Transverse colon (tissue), 4 donors: ENCODE data around the gene TMEM253. TPM values are rescaled to one million over a fixed set of nuclear protein-coding genes. Genes with fewer than 3 reads are reported as not detected.

Source experiments
- DNase-seq: peaks from one replicate; pipeline ENCODE4 v3.0.0-alpha.2; 2019
- H3K27ac ChIP-seq, 4 donors: fragments of 200-600 bp; sonication (generic); 2 replicates each; pipeline ENCODE4 v1.5.1; 2016 to 2018; ENCODE audit warnings: inconsistent platforms in 4 of 4
- H3K27me3 ChIP-seq: fragments of 200-600 bp; sonication (generic); 2 replicates; pipeline ENCODE4 v1.5.1; 2017; ENCODE audit warnings: inconsistent platforms
- H3K36me3 ChIP-seq, 4 donors: fragments of 200-600 bp; sonication (generic); 2 replicates each; pipeline ENCODE4 v1.5.1; 2017 to 2019; ENCODE audit warnings: inconsistent platforms in 4 of 4
- H3K4me1 ChIP-seq, 4 donors: fragments of 200-600 bp; sonication (generic); 2 replicates each; pipeline ENCODE4 v1.5.1; 2017 to 2020; ENCODE audit warnings: inconsistent platforms in 4 of 4
- H3K4me3 ChIP-seq, 4 donors: fragments of 200-600 bp; sonication (generic); 1 replicate in 1 of 4; 2 replicates in 3 of 4; pipeline versions ENCODE4 v1.5.1 to v1.6.1; 2017 to 2019; ENCODE audit warnings: inconsistent platforms in 4 of 4
- H3K9me3 ChIP-seq, 2 donors: fragments of 200-600 bp; sonication (generic); 2 replicates each; pipeline ENCODE4 v1.5.1; 2017 to 2019; ENCODE audit warnings: inconsistent platforms in 2 of 2
- EP300 ChIP-seq: sonication (generic); formaldehyde crosslinking; IDR thresholded peaks from one replicate; pipeline ENCODE4 v1.6.1; 2017; ENCODE audit warnings: antibody characterized with exemption, low read depth
- POLR2A ChIP-seq: fragments of 450-650 bp; IDR thresholded peaks from one replicate; pipeline ENCODE4 v1.6.1; 2016; ENCODE audit warnings: antibody characterized with exemption, mild to moderate bottlenecking, moderate library complexity
- POLR2AphosphoS5 ChIP-seq, 3 donors: sonication (generic); formaldehyde crosslinking; IDR thresholded peaks; one replicate each; pipeline ENCODE4 v1.6.1; 2016; ENCODE audit warnings: antibody characterized with exemption in 3 of 3
- WGBS, 2 donors: methylation state at CpG; one replicate each; pipeline ENCODE4 v1.1.5; 2018; ENCODE audit warnings: low coverage in 1 of 2; 5-methylcytosine and 5-hydroxymethylcytosine counted together
- in situ Hi-C, 4 donors: fragments of 200-750 bp; cut with MboI; loops; one replicate each; pipeline versions ENCODE4 v1.15.0 to v1.15.1; 2017; ENCODE audit warnings: low sequenced_read_pairs in 3 of 4, low pct_ligation_motif_present in 1 of 4, low pct_unique_long_range_greater_than_20kb in 1 of 4
- intact Hi-C: fragments of 100-400 bp; cut with DNase I; formaldehyde crosslinking; loops from one replicate; pipeline ENCODE4 v1.15.1; 2023; ENCODE audit warnings: low total_unique reads
- total RNA-seq, 4 donors: library from RNA; depleted of rRNA; stranded (reverse); fragments of >200 nt; gene quantifications; one replicate each; pipeline ENCODE4 v1.1.0, GENCODE V29; 2016
- TF ChIP-seq, protein P1 (sequence below), 5 experiments: fragments of 200-600 bp in 3 of 5; fragments of 450-650 bp in 2 of 5; sonication (generic) in 3 of 5; IDR thresholded peaks; 1 replicate in 2 of 5; 2 replicates in 3 of 5; pipeline ENCODE4 v1.5.1; 2016 to 2017; ENCODE audit warnings: antibody characterized with exemption in 5 of 5, inconsistent platforms in 3 of 5, mild to moderate bottlenecking in 2 of 5, moderate library complexity in 1 of 5

Gene TMEM253
- total RNA-seq, 4 donors from 2014 or later, result 13.1 to 63.7 (median 41.9) TPM

DNA sequence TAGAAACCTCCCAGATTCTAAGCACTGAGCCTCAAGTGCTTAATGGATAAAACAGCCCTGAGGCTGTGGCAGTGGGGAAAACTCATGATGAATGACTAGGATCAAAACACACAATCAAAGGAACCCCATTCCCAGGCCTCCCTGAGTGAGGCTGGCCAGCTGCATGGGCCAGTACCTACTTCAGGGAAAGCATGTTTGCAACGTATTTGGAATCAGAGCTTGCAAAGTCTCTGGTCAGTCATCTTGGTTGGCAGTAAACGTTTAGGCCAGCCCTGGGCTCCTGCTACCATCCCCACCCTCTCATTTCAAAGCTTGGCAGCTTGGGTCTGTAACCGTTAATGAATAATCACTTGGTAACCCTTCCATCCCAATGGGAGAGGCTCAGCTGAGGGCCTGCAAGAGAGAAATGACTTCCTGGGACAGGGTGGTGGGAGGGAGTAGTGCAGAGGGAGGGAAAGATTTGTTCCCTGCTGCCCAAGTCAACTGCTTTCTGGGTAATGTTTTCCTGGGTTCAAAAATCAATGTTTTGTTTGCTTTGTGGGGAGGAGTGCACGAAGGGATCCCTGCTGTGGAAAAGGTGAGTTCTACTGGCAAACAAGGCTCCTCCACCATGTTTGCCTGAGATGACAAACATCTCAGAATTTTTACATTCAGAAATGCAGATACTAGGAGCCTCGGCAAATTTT lies 45.3 kb upstream of the TMEM253 start:
- no peaks in the 10 kb centered on the region for H3K36me3 ChIP-seq
- 41% methylated on average over 5 of the region's 5 CpGs; no CpG with 5 or more reads in 1 of the 2 donors for WGBS, 2 donors
- in situ Hi-C loops (no loop called here), intact Hi-C loops (no loop called here)
- H3K27me3 ChIP-seq, result no peaks in the 10 kb centered on the region
- peak overlapping the region; percentile 72 to 80 (median 78) for H3K27ac ChIP-seq
- H3K9me3 ChIP-seq, result no peaks in the 10 kb centered on the region
- H3K4me3 ChIP-seq, result no peak overlapping the region
- TF ChIP-seq POLR2AphosphoS5 (IDR thresholded peaks at IDR 0.05), result peak in 1 of 3 donors; percentile 55
- TF ChIP-seq POLR2A, result peak; percentile 20
- TF ChIP-seq EP300, result no peak
- TF ChIP-seq, protein P1, sequence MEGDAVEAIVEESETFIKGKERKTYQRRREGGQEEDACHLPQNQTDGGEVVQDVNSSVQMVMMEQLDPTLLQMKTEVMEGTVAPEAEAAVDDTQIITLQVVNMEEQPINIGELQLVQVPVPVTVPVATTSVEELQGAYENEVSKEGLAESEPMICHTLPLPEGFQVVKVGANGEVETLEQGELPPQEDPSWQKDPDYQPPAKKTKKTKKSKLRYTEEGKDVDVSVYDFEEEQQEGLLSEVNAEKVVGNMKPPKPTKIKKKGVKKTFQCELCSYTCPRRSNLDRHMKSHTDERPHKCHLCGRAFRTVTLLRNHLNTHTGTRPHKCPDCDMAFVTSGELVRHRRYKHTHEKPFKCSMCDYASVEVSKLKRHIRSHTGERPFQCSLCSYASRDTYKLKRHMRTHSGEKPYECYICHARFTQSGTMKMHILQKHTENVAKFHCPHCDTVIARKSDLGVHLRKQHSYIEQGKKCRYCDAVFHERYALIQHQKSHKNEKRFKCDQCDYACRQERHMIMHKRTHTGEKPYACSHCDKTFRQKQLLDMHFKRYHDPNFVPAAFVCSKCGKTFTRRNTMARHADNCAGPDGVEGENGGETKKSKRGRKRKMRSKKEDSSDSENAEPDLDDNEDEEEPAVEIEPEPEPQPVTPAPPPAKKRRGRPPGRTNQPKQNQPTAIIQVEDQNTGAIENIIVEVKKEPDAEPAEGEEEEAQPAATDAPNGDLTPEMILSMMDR (IDR thresholded peaks at IDR 0.05), result peak in 2 of 5 experiments; percentile 37 to 54
- peak; percentile 67 for DNase-seq
- H3K4me1 ChIP-seq, result peaks cover 0 to 44% (median 22%) of the 10 kb centered on the region in 4 donors

DNA sequence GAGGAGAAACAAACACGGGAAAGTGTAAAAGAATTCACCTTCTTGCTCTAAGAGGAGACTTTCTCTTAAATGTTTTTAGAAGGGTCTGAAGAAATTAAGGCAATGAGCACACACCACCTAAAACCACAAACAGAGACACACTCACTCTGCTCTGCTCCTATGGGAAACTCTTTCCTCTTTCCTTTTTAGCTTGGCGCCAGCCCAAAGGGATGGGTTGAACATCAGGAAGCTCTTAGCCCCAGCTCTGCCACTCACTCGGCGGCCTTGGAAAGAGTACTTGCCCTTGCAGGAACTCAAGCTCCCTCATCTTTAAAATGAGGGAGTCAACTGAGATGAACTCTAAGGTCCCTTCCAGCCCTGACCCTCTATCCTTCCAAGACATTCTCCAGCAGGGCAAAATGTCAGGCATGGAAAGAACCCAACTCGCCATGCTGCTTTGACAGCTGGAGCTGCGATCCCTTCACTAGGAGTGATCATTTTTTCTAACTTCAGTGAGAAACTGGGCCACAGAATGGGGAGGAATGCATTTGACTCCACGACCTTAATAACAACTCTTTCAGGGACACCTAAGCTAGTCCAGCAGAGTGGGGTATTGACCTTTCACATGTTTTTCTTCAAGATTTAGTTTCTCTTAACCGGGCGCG lies 44.2 kb upstream of the TMEM253 start:
- in situ Hi-C loops, result no loop called here

DNA sequence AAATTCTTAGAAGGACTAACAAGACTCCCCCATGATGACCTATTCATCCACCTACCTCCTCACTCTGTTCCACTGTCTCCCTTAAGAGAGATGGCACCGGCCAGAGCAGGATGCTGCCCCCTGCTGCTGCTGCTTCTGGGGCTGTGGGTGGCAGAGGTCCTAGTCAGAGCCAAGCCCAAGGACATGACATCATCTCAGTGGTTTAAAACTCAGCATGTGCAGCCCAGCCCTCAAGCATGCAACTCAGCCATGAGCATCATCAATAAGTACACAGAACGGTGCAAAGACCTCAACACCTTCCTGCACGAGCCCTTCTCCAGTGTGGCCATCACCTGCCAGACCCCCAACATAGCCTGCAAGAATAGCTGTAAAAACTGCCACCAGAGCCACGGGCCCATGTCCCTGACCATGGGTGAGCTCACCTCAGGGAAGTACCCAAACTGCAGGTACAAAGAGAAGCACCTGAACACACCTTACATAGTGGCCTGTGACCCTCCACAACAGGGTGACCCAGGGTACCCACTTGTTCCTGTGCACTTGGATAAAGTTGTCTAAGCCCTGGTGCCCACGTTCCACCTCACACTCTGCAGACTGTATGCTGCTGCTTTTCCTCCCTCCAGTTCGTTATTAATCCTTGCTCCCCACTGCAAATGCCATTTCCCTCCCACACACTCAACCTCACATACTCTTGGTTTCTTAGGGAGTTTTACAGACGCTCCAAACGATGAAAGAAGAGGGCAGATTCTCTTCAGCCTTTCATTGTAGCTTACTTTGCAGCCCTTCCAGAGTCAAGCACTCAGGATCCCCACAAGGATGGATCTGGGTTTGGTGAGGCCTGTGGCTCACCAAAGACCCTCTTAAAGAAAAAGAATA lies 42.8 kb upstream of the TMEM253 start, which contains the start of gene RNASE8:
TSS of gene RNASE8 (plus strand) at position 20 of the 873 bp plus-strand sequence. CDS start at position 91, 71 bp downstream.
- no peaks in the 10 kb centered on the region for H3K27me3 ChIP-seq
- H3K4me3 ChIP-seq, result no peak within 1 kb of the TSS
- TF ChIP-seq, protein P1 (IDR thresholded peaks at IDR 0.05), result no peak
- no peak for TF ChIP-seq EP300
- TF ChIP-seq POLR2AphosphoS5 (IDR thresholded peaks at IDR 0.05), result no peak
- TF ChIP-seq POLR2A, result no peak
- 40 to 69% methylated on average over 5 to 8 of the region's 8 CpGs for WGBS, 2 donors
- peak within 1 kb of the TSS; percentile 72 to 80 (median 78) for H3K27ac ChIP-seq
- no peaks in the 10 kb centered on the region for H3K9me3 ChIP-seq
- no peak for DNase-seq
- H3K4me1 ChIP-seq, result peaks cover 0 to 57% (median 25%) of the 10 kb centered on the region in 4 donors
- intact Hi-C loops, result no loop called here
- H3K36me3 ChIP-seq, result no peaks in the 10 kb centered on the region
- in situ Hi-C loops, result no loop called here

More for the DNA sequence above, 44.2 kb upstream of the TMEM253 start:
- 32 to 64% methylated on average over 3 to 10 of the region's 10 CpGs for WGBS, 2 donors
- TF ChIP-seq, protein P1 (IDR thresholded peaks at IDR 0.05), result no peak
- peak in 2 of 3 donors; percentile 35 to 38 for TF ChIP-seq POLR2AphosphoS5 (IDR thresholded peaks at IDR 0.05)
- peaks cover 0 to 50% (median 22%) of the 10 kb centered on the region in 4 donors for H3K4me1 ChIP-seq
- H3K36me3 ChIP-seq, result no peaks in the 10 kb centered on the region
- peak overlapping the region; percentile 72 to 80 (median 78) for H3K27ac ChIP-seq
- peak; percentile 85 for DNase-seq
- no peaks in the 10 kb centered on the region for H3K27me3 ChIP-seq
- H3K4me3 ChIP-seq, result no peak overlapping the region
- intact Hi-C loops, result no loop called here
- no peaks in the 10 kb centered on the region for H3K9me3 ChIP-seq

DNA sequence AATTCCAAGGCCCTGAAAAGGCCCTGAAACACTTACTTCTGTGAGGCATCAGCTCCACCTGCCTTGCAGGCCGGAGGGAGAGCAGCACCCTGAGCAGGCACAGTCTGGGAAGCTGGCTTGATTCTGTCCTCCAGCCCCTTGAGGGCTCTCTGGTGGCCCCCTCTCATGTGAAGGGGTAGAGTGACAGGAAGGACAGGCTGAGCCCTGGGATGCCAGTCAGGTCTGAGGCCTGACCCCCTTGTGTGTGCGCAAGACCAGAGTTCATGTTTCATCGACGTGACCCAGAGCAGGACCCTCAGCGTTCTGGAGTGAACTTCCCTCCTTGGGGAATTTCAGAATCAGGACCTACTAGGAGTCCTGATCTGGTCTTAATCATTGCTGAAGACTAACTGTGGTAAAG lies 42.0 kb upstream of the TMEM253 start:
- intact Hi-C loops, result no loop called here

More for the DNA sequence above, 42.0 kb upstream of the TMEM253 start:
- no peaks in the 10 kb centered on the region for H3K36me3 ChIP-seq
- TF ChIP-seq POLR2A (no peak), POLR2AphosphoS5 (IDR thresholded peaks at IDR 0.05) (no peak), EP300 (no peak)
- TF ChIP-seq, protein P1 (IDR thresholded peaks at IDR 0.05), result no peak
- H3K27ac ChIP-seq, result peak overlapping the region in 3 of 4 donors; percentile 75 to 83 (median 79)
- DNase-seq, result no peak
- WGBS, 2 donors, result 86% methylated on average over 5 of the region's 5 CpGs; no CpG with 5 or more reads in 1 of the 2 donors
- H3K4me3 ChIP-seq, result no peak overlapping the region
- in situ Hi-C loops, result no loop called here
- no peaks in the 10 kb centered on the region for H3K9me3 ChIP-seq
- H3K27me3 ChIP-seq, result no peaks in the 10 kb centered on the region
- H3K4me1 ChIP-seq, result peaks cover 0 to 54% (median 27%) of the 10 kb centered on the region in 4 donors
